ENCODE measurements around the gene TMEM72. TPM values are rescaled to one million over a fixed set of nuclear protein-coding genes. Genes with fewer than 3 reads are reported as not detected.
A peak's percentile ranks its signal among the peaks of the same experiment; 100 is the strongest.
"Not testable (repeated sequence)": the region's sequence is repeated elsewhere in the genome, so short reads cannot be mapped to it uniquely, and the experiment has no call there.

Gene TMEM72
- total RNA-seq, 2 donors from 2014 or later = 1.6 TPM; not detected in 1

DNA sequence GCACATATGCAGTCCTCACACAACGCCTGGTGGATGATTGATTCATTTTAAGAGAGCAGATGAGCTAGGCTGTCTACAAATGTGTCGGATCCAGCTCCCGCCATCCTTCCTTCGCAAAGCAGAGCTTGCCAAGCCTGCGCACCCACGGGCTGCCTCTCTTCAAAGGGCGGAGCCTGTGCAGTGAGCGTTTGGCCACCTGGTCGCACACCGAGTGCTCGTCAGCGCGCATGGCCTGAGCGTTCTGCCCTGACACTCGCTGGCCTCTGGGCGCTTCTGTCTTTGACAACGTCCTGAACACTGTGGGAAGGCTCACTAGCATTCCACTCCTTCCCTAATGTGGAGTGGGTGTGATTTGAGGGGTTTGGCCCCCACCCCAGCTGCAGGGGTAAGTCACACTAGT lies 47.1 kb upstream of the TMEM72 start:
- Histone ChIP-seq H3K27ac (peak overlapping the region; percentile 62 to 70), H3K27me3 (replicated peaks; ENCODE audit: insufficient read depth) (no peaks in the 10 kb centered on the region), H3K4me1 (replicated peaks) (no peaks in the 10 kb centered on the region), H3K9me3 (no peaks in the 10 kb centered on the region), H3K4me3 (peak overlapping the region; percentile 33 to 34), H3K36me3 (no peaks in the 10 kb centered on the region)
- no peak for DNase-seq (ENCODE audit: low spot score)
- WGBS = 83% methylated on average over 17 of the region's 17 CpGs
- intact Hi-C loops (cut with DNase I) = loop anchor here (2.0 to 5.0 kb wide), 2 partner anchors 477 to 1192 kb away; no protein-coding TSS in a partner anchor
- TF ChIP-seq CTCF (IDR thresholded peaks at IDR 0.05) (no peak), POLR2A (IDR thresholded peaks at IDR 0.05) (no peak), POLR2AphosphoS5 (IDR thresholded peaks at IDR 0.05) (no peak)

GRCh38 chr10:44864637-44865288 lies 46.4 kb upstream of the TMEM72 start:
- H3K9me3 ChIP-seq = no peaks in the 10 kb centered on the region
- TF ChIP-seq POLR2A (IDR thresholded peaks at IDR 0.05) (no peak), CTCF (IDR thresholded peaks at IDR 0.05) (peak; percentile 94 to 98 (median 97)), POLR2AphosphoS5 (IDR thresholded peaks at IDR 0.05) (peak; percentile 64)
- H3K27ac ChIP-seq = peak overlapping the region; percentile 62 to 70
- H3K4me3 ChIP-seq = peak overlapping the region; percentile 33 to 34
- under 1% methylated on average over 41 of the region's 42 CpGs for WGBS
- no peaks in the 10 kb centered on the region for H3K36me3 ChIP-seq
- peak; percentile 84 for DNase-seq (ENCODE audit: low spot score)
- intact Hi-C loops (cut with DNase I) = loop anchor here (2.0 to 5.0 kb wide), 2 partner anchors 478 to 1192 kb away; no protein-coding TSS in a partner anchor
- no peaks in the 10 kb centered on the region for H3K27me3 ChIP-seq (replicated peaks; ENCODE audit: insufficient read depth)
- no peaks in the 10 kb centered on the region for H3K4me1 ChIP-seq (replicated peaks)

- Histone ChIP-seq H3K36me3 (no peaks in the 10 kb centered on the region), H3K4me1 (replicated peaks) (no peaks in the 10 kb centered on the region), H3K27me3 (replicated peaks; ENCODE audit: insufficient read depth) (no peaks in the 10 kb centered on the region), H3K4me3 (peak overlapping the region in 1 of 2 donors; percentile 34), H3K9me3 (no peaks in the 10 kb centered on the region), H3K27ac (no peak overlapping the region)
- DNase-seq (ENCODE audit: low spot score) = no peak
- intact Hi-C loops (cut with DNase I) = loop anchor here (2.0 kb wide), 1 partner anchor 478 kb away; no protein-coding TSS in a partner anchor
- no peak for TF ChIP-seq POLR2A (IDR thresholded peaks at IDR 0.05)
- no peak for TF ChIP-seq POLR2AphosphoS5 (IDR thresholded peaks at IDR 0.05)
- TF ChIP-seq CTCF (IDR thresholded peaks at IDR 0.05) = no peak
- WGBS = 48% methylated on average over 16 of the region's 16 CpGs
Measured at GRCh38 chr10:44865289-44865671, 45.9 kb upstream of the TMEM72 start.

- DNase-seq (ENCODE audit: low spot score); H3K4me1 ChIP-seq (replicated peaks); H3K4me3 ChIP-seq; H3K27ac ChIP-seq; intact Hi-C loops (cut with DNase I); H3K36me3 ChIP-seq; H3K27me3 ChIP-seq (replicated peaks; ENCODE audit: insufficient read depth); H3K9me3 ChIP-seq: not testable (repeated sequence)
- 90% methylated on average over 2 of the region's 2 CpGs for WGBS
Measured at GRCh38 chr10:44866367-44866766, 44.8 kb upstream of the TMEM72 start.

- Histone ChIP-seq H3K4me3 (no peak overlapping the region), H3K27ac (no peak overlapping the region), H3K27me3 (replicated peaks; ENCODE audit: insufficient read depth) (no peaks in the 10 kb centered on the region), H3K4me1 (replicated peaks) (no peaks in the 10 kb centered on the region), H3K36me3 (no peaks in the 10 kb centered on the region), H3K9me3 (no peaks in the 10 kb centered on the region)
- 52% methylated on average over 6 of the region's 6 CpGs for WGBS
- DNase-seq (ENCODE audit: low spot score) = no peak
- TF ChIP-seq POLR2A (IDR thresholded peaks at IDR 0.05) (no peak), POLR2AphosphoS5 (IDR thresholded peaks at IDR 0.05) (no peak), CTCF (IDR thresholded peaks at IDR 0.05) (no peak)
- intact Hi-C loops (cut with DNase I) = no loop called here
Measured at GRCh38 chr10:44870031-44870430, 41.1 kb upstream of the TMEM72 start.
